Activated T-helper 17 cell treated with anti-CD3 and anti-CD28 coated beads, Interleukin-2, amount 50 U/mL, for 72 hours (primary cell): Measurements from ENCODE around the gene ZNFX1. TPM values are rescaled to one million over a fixed set of nuclear protein-coding genes. Genes with fewer than 3 reads are reported as not detected.
A peak's percentile ranks its signal among the peaks of the same experiment; 100 is the strongest.
"Not testable (repeated sequence)": the region's sequence is repeated elsewhere in the genome, so short reads cannot be mapped to it uniquely, and the experiment has no call there.

Experiments
- ATAC-seq: fragments of 150-1000 bp; cut with Tn5 transposase; replicated peaks from 2 replicates; pipeline ENCODE4 v1.10.0; 2021; ENCODE audit warnings: mild to moderate bottlenecking, moderate library complexity
- H3K27ac Mint-ChIP-seq: one replicate; pipeline ENCODE4 v1.8.0; 2022; ENCODE audit warnings: mixed read lengths
- H3K27me3 Mint-ChIP-seq: one replicate; pipeline ENCODE4 v1.8.0; 2022; ENCODE audit warnings: mixed read lengths
- H3K36me3 Mint-ChIP-seq: one replicate; pipeline ENCODE4 v1.8.0; 2022; ENCODE audit warnings: low read depth, mild to moderate bottlenecking, mixed read lengths
- H3K4me1 Mint-ChIP-seq: one replicate; pipeline ENCODE4 v1.8.0; 2022; ENCODE audit warnings: mixed read lengths
- H3K4me3 Mint-ChIP-seq: one replicate; pipeline ENCODE4 v1.8.0; 2022; ENCODE audit warnings: mild to moderate bottlenecking, mixed read lengths
- H3K9me3 Mint-ChIP-seq: one replicate; pipeline ENCODE4 v1.8.0; 2022; ENCODE audit warnings: mixed read lengths
- total RNA-seq, 2 donors: library from RNA; stranded (reverse); gene quantifications; one replicate each; pipeline ENCODE4 v1.2.3, GENCODE V29; 2022

The ZNFX1 gene
- 10 to 100 TPM; 32.8 to 54.9 TPM for total RNA-seq

- peak within 1 kb of the TSS; percentile 98 for H3K4me3 Mint-ChIP-seq
- peaks cover 37% of the 10 kb centered on the region for H3K4me1 Mint-ChIP-seq
- peaks cover 15% of the 10 kb centered on the region for H3K9me3 Mint-ChIP-seq
- no peaks in the 10 kb centered on the region for H3K27me3 Mint-ChIP-seq
- H3K36me3 Mint-ChIP-seq: peaks cover 96% of the 10 kb centered on the region
- peak; percentile 79 for ATAC-seq
- peak within 1 kb of the TSS; percentile 100 for H3K27ac Mint-ChIP-seq
Measured at GRCh38 chr20:49278036-49278817, at the start of gene ZNFX1. Gene ZNFX1, minus strand, starts transcription at chr20:49278057. Its CDS starts 2,218 bp downstream, at chr20:49275839.

- Mint-ChIP-seq H3K4me3 (no peak overlapping the region), H3K27ac (no peak overlapping the region), H3K4me1 (peaks cover 12% of the 10 kb centered on the region), H3K27me3 (peaks cover 13% of the 10 kb centered on the region), H3K36me3 (no peaks in the 10 kb centered on the region), H3K9me3 (no peaks in the 10 kb centered on the region)
- ATAC-seq: no peak
Measured at GRCh38 chr20:49326026-49326425, 48.2 kb upstream of the ZNFX1 start.

- peak overlapping the region; percentile 29 for H3K27ac Mint-ChIP-seq
- H3K36me3 Mint-ChIP-seq: no peaks in the 10 kb centered on the region
- H3K27me3 Mint-ChIP-seq: peaks cover 16% of the 10 kb centered on the region
- H3K4me1 Mint-ChIP-seq: peaks cover 14% of the 10 kb centered on the region
- no peak overlapping the region for H3K4me3 Mint-ChIP-seq
- no peak for ATAC-seq
- no peaks in the 10 kb centered on the region for H3K9me3 Mint-ChIP-seq
Measured at GRCh38 chr20:49324306-49324705, 46.4 kb upstream of the ZNFX1 start.

- peaks cover 21% of the 10 kb centered on the region for H3K27me3 Mint-ChIP-seq
Measured at GRCh38 chr20:49323622-49324238, 45.9 kb upstream of the ZNFX1 start.

GRCh38 chr20:49320460-49320859 is 42.6 kb upstream of the ZNFX1 start:
- H3K27me3 Mint-ChIP-seq: peaks cover 36% of the 10 kb centered on the region
- no peaks in the 10 kb centered on the region for H3K36me3 Mint-ChIP-seq
- ATAC-seq: no peak

More at GRCh38 chr20:49323622-49324238, 45.9 kb upstream of the ZNFX1 start:
- H3K9me3 Mint-ChIP-seq: no peaks in the 10 kb centered on the region
- peak overlapping the region; percentile 29 for H3K27ac Mint-ChIP-seq
- peak; percentile 93 for ATAC-seq
- H3K36me3 Mint-ChIP-seq: no peaks in the 10 kb centered on the region
- peaks cover 18% of the 10 kb centered on the region for H3K4me1 Mint-ChIP-seq
- peak overlapping the region; percentile 32 for H3K4me3 Mint-ChIP-seq

GRCh38 chr20:49319208-49319809 is 41.5 kb upstream of the ZNFX1 start:
- Mint-ChIP-seq H3K4me3 (peak overlapping the region; percentile 85), H3K27me3 (peaks cover 36% of the 10 kb centered on the region), H3K36me3 (no peaks in the 10 kb centered on the region), H3K9me3 (no peaks in the 10 kb centered on the region), H3K27ac (no peak overlapping the region), H3K4me1 (peaks cover 20% of the 10 kb centered on the region)
- no peak for ATAC-seq

More at GRCh38 chr20:49320460-49320859, 42.6 kb upstream of the ZNFX1 start:
- no peaks in the 10 kb centered on the region for H3K9me3 Mint-ChIP-seq
- no peak overlapping the region for H3K4me3 Mint-ChIP-seq
- no peak overlapping the region for H3K27ac Mint-ChIP-seq
- peaks cover 20% of the 10 kb centered on the region for H3K4me1 Mint-ChIP-seq

GRCh38 chr20:49318430-49319207 is 40.8 kb upstream of the ZNFX1 start:
- H3K27me3 Mint-ChIP-seq: peaks cover 36% of the 10 kb centered on the region
- ATAC-seq: peak; percentile 46
- H3K9me3 Mint-ChIP-seq: no peaks in the 10 kb centered on the region
- no peak overlapping the region for H3K27ac Mint-ChIP-seq
- H3K4me1 Mint-ChIP-seq: peaks cover 16% of the 10 kb centered on the region
- H3K4me3 Mint-ChIP-seq: peak overlapping the region; percentile 85
- no peaks in the 10 kb centered on the region for H3K36me3 Mint-ChIP-seq

- no peak overlapping the region for H3K27ac Mint-ChIP-seq
- no peak for ATAC-seq
- peak overlapping the region; percentile 85 for H3K4me3 Mint-ChIP-seq
- H3K4me1 Mint-ChIP-seq: peaks cover 16% of the 10 kb centered on the region
- H3K27me3 Mint-ChIP-seq: peaks cover 36% of the 10 kb centered on the region
- H3K9me3 Mint-ChIP-seq: no peaks in the 10 kb centered on the region
- no peaks in the 10 kb centered on the region for H3K36me3 Mint-ChIP-seq
Measured at GRCh38 chr20:49318091-49318429, 40.2 kb upstream of the ZNFX1 start.

GRCh38 chr20:49316704-49317103 is 38.8 kb upstream of the ZNFX1 start:
- Mint-ChIP-seq H3K27me3 (peaks cover 35% of the 10 kb centered on the region), H3K36me3 (no peaks in the 10 kb centered on the region), H3K4me3 (no peak overlapping the region), H3K4me1 (peaks cover 10% of the 10 kb centered on the region), H3K27ac (no peak overlapping the region), H3K9me3 (no peaks in the 10 kb centered on the region)
- no peak for ATAC-seq

- Mint-ChIP-seq H3K27ac (no peak overlapping the region), H3K9me3 (no peaks in the 10 kb centered on the region), H3K4me3 (no peak overlapping the region), H3K36me3 (no peaks in the 10 kb centered on the region), H3K27me3 (peaks cover 24% of the 10 kb centered on the region), H3K4me1 (peaks cover 13% of the 10 kb centered on the region)
- no peak for ATAC-seq
Measured at GRCh38 chr20:49315580-49315979, 37.7 kb upstream of the ZNFX1 start.

- H3K27me3 Mint-ChIP-seq: peaks cover 18% of the 10 kb centered on the region
- H3K27ac Mint-ChIP-seq, H3K36me3 Mint-ChIP-seq, H3K9me3 Mint-ChIP-seq, ATAC-seq, H3K4me3 Mint-ChIP-seq: not testable (repeated sequence)
- H3K4me1 Mint-ChIP-seq: peaks cover 20% of the 10 kb centered on the region
Measured at GRCh38 chr20:49314052-49314451, 36.2 kb upstream of the ZNFX1 start.

- Mint-ChIP-seq H3K27ac (no peak overlapping the region), H3K36me3 (no peaks in the 10 kb centered on the region), H3K4me1 (peaks cover 14% of the 10 kb centered on the region), H3K4me3 (no peak overlapping the region), H3K27me3 (peaks cover 13% of the 10 kb centered on the region), H3K9me3 (no peaks in the 10 kb centered on the region)
- no peak for ATAC-seq
Measured at GRCh38 chr20:49313283-49313682, 35.4 kb upstream of the ZNFX1 start.

GRCh38 chr20:49312661-49313060 is 34.8 kb upstream of the ZNFX1 start:
- ATAC-seq: no peak
- no peaks in the 10 kb centered on the region for H3K9me3 Mint-ChIP-seq
- peak overlapping the region; percentile 8 for H3K27ac Mint-ChIP-seq

GRCh38 chr20:49310705-49311104 is 32.8 kb upstream of the ZNFX1 start:
- H3K4me3 Mint-ChIP-seq: peak overlapping the region; percentile 40
- no peaks in the 10 kb centered on the region for H3K27me3 Mint-ChIP-seq
- no peaks in the 10 kb centered on the region for H3K36me3 Mint-ChIP-seq
- peaks cover 14% of the 10 kb centered on the region for H3K4me1 Mint-ChIP-seq
- peak overlapping the region; percentile 57 for H3K27ac Mint-ChIP-seq
- no peaks in the 10 kb centered on the region for H3K9me3 Mint-ChIP-seq
- peak; percentile 90 for ATAC-seq

More at GRCh38 chr20:49312661-49313060, 34.8 kb upstream of the ZNFX1 start:
- Mint-ChIP-seq H3K36me3 (no peaks in the 10 kb centered on the region), H3K27me3 (peaks cover 8% of the 10 kb centered on the region), H3K4me3 (no peak overlapping the region), H3K4me1 (peaks cover 14% of the 10 kb centered on the region)
